Activated T-helper 1 cell treated with anti-CD3 and anti-CD28 coated beads, Interleukin-12 subunit alpha, Interleukin-12 subunit beta, Interleukin-2, Interleukin-4 antibody, amounts not matched to agents 30 ng/mL and 10 ng/mL and 1 ng/mL, durations not matched to agents 14 hours and 24 hours and 36 hours (primary cell): ENCODE data around the gene TGIF1. TPM values are rescaled to one million over a fixed set of nuclear protein-coding genes. Genes with fewer than 3 reads are reported as not detected.
"Not testable (repeated sequence)": the region's sequence is repeated elsewhere in the genome, so short reads cannot be mapped to it uniquely, and the experiment has no call there.

ENCODE experiments used
- DNase-seq: peaks from one replicate; pipeline ENCODE4 v3.0.0; 2021; ENCODE audit warnings: low spot score
- H3K27ac Mint-ChIP-seq: one replicate; pipeline ENCODE4 v1.8.0; 2021; ENCODE audit warnings: mild to moderate bottlenecking, mixed read lengths
- H3K27me3 Mint-ChIP-seq: one replicate; pipeline ENCODE4 v1.8.0; 2022; ENCODE audit warnings: mild to moderate bottlenecking, moderate library complexity, mixed read lengths; ENCODE audit not compliant: insufficient read depth
- H3K36me3 Mint-ChIP-seq: one replicate; pipeline ENCODE4 v1.8.0; 2021; ENCODE audit warnings: low read depth, mixed read lengths
- H3K4me1 Mint-ChIP-seq: one replicate; pipeline ENCODE4 v1.8.0; 2021; ENCODE audit warnings: low read depth, mixed read lengths
- H3K4me3 Mint-ChIP-seq: one replicate; pipeline ENCODE4 v1.8.0; 2021; ENCODE audit warnings: mild to moderate bottlenecking, moderate library complexity, mixed read lengths
- H3K9me3 Mint-ChIP-seq: one replicate; pipeline ENCODE4 v1.8.0; 2021; ENCODE audit warnings: mixed read lengths
- intact Hi-C: fragments of 100-400 bp; cut with micrococcal nuclease; formaldehyde crosslinking; loops from one replicate; pipeline ENCODE4 v1.15.1; 2024
- total RNA-seq: library from RNA; stranded (reverse); gene quantifications from 2 replicates; pipeline ENCODE4 v1.2.3, GENCODE V29; 2022

TGIF1 gene
- total RNA-seq = 47.7 and 52.1 TPM in 2 replicates

GRCh38 chr18:3450012-3450798 lies at the start of gene TGIF1:
TGIF1 (plus strand) TSS chr18:3450172; CDS start chr18:3450490, 318 bp downstream.
- peaks cover 10% of the 10 kb centered on the region for H3K36me3 Mint-ChIP-seq
- peak within 1 kb of the TSS; percentile 100 for H3K27ac Mint-ChIP-seq
- peaks cover 64% of the 10 kb centered on the region for H3K4me1 Mint-ChIP-seq
- H3K4me3 Mint-ChIP-seq = peak within 1 kb of the TSS; percentile 97
- H3K9me3 Mint-ChIP-seq = no peaks in the 10 kb centered on the region
- H3K27me3 Mint-ChIP-seq = peaks cover 2% of the 10 kb centered on the region
- intact Hi-C loops = loop anchor here (5.0 to 10.0 kb wide), 4 partner anchors 455 to 875 kb away; partner anchors contain the start of genes METTL4, NDC80 and SMCHD1
- peak; percentile 53 for DNase-seq

- Mint-ChIP-seq H3K4me3 (no peak overlapping the region), H3K36me3 (peaks cover 2% of the 10 kb centered on the region)
Measured at GRCh38 chr18:3400567-3401296, 49.2 kb upstream of the TGIF1 start.

DNA sequence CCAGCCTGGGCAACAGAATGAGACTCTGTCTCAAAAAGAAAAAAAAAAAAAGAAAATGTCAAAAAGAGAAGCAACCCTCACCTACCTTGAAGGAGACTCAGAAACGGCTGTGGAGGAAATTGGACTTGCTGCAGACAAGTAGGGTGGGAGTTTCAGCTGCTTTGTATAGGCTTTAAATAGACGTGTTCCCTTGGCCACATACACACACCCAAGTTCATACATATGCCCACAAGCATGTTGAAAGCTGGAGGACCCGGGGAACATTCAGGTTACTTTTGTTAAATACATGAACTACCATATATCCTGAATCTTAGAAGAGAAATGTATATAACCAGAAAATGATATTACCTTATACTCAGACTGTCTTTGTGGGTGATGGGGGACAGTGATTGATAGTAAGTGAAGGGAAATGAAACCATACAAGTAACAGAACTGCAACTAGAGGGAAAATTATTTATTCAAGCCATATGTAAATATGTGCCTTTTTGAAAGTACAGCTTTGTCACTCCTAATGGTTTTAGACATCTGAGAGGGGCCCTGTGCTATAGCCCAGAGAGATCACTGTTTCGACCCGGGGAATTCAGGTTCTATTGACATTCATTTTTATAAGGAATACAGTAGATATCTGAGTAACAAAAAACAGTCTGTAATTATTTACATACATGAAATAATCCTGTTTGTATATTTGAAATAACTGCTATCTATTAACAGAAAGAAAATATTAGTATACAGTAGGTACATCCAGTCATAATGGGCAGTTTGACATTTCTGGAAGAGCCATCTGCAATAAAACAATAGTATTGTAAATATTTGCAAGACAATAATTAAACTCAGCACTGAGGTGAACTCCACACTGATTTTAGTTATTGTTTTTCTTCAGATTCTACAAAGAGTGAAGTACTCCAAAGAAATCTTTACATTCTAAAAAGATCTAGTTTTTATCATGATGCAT lies 48.0 kb upstream of the TGIF1 start:
- intact Hi-C loops = no loop called here
- Mint-ChIP-seq H3K4me3 (no peak overlapping the region), H3K36me3 (peaks cover 1% of the 10 kb centered on the region), H3K4me1 (peaks cover 4% of the 10 kb centered on the region), H3K9me3 (peaks cover 6% of the 10 kb centered on the region), H3K27ac (no peak overlapping the region), H3K27me3 (no peaks in the 10 kb centered on the region)
- DNase-seq = no peak

More at GRCh38 chr18:3400567-3401296, 49.2 kb upstream of the TGIF1 start:
- Mint-ChIP-seq H3K9me3 (peaks cover 6% of the 10 kb centered on the region), H3K27me3 (peaks cover 2% of the 10 kb centered on the region), H3K27ac (no peak overlapping the region), H3K4me1 (no peaks in the 10 kb centered on the region)
- intact Hi-C loops = no loop called here
- DNase-seq = no peak

DNA sequence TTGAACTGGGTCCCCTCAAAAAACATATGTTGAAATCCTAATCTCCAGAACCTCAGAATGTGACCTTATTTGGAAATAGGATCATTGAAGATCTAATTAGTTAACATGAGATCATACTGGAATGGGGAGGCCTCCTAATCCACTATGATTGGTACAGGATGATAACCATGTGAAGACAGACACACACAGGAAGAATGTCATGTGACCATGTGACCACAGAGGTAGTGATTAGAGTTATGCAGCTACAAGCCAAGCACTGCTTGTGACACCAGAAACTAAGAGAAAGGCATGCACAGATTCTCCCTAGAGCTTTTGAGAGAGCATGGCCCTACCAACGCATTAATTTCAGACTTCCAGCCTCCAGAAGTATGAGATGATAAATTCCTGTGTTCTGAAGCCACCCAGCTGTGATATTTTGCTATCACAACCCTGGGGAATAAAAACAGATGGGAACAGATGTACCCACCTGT lies 47.0 kb upstream of the TGIF1 start:
- Mint-ChIP-seq H3K4me3 (no peak overlapping the region), H3K27ac (no peak overlapping the region), H3K9me3 (no peaks in the 10 kb centered on the region), H3K27me3 (no peaks in the 10 kb centered on the region), H3K36me3 (no peaks in the 10 kb centered on the region), H3K4me1 (peaks cover 4% of the 10 kb centered on the region)
- DNase-seq = no peak
- intact Hi-C loops = no loop called here

- no peaks in the 10 kb centered on the region for H3K36me3 Mint-ChIP-seq
- H3K27me3 Mint-ChIP-seq = no peaks in the 10 kb centered on the region
- no peak overlapping the region for H3K27ac Mint-ChIP-seq
- intact Hi-C loops = no loop called here
- H3K4me3 Mint-ChIP-seq = no peak overlapping the region
- H3K4me1 Mint-ChIP-seq = peaks cover 4% of the 10 kb centered on the region
- DNase-seq = no peak
- no peaks in the 10 kb centered on the region for H3K9me3 Mint-ChIP-seq
Measured at GRCh38 chr18:3405713-3406112, 44.3 kb upstream of the TGIF1 start.

GRCh38 chr18:3408107-3408506 lies 41.9 kb upstream of the TGIF1 start:
- Mint-ChIP-seq H3K27me3 (no peaks in the 10 kb centered on the region), H3K27ac (no peak overlapping the region), H3K4me3 (no peak overlapping the region), H3K9me3 (no peaks in the 10 kb centered on the region), H3K36me3 (no peaks in the 10 kb centered on the region), H3K4me1 (peaks cover 13% of the 10 kb centered on the region)
- DNase-seq = no peak
- intact Hi-C loops = no loop called here

DNA sequence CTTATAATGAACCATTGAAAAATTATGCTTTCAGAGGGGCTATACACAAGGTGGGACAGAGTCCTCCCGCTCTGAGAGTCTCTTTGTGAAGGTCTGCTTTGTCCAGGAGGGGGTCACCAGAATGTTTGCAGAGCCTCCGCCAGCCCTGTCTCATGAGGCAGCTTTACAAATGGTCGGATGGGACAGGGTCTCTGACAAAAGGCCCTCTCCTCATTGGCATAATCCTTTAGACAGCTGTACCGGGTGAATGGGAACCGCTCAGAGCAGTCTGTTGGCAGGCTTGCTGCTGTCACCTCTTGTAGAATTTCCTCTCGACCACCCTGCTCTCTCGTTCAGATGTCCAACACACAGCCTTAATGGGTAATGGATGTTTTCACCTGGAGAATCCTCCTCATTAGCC lies 40.2 kb upstream of the TGIF1 start:
- DNase-seq = no peak
- H3K4me1 Mint-ChIP-seq = peaks cover 13% of the 10 kb centered on the region
- intact Hi-C loops = no loop called here
- H3K9me3 Mint-ChIP-seq = no peaks in the 10 kb centered on the region
- no peaks in the 10 kb centered on the region for H3K27me3 Mint-ChIP-seq
- H3K36me3 Mint-ChIP-seq = no peaks in the 10 kb centered on the region
- H3K27ac Mint-ChIP-seq = no peak overlapping the region
- H3K4me3 Mint-ChIP-seq = no peak overlapping the region

DNA sequence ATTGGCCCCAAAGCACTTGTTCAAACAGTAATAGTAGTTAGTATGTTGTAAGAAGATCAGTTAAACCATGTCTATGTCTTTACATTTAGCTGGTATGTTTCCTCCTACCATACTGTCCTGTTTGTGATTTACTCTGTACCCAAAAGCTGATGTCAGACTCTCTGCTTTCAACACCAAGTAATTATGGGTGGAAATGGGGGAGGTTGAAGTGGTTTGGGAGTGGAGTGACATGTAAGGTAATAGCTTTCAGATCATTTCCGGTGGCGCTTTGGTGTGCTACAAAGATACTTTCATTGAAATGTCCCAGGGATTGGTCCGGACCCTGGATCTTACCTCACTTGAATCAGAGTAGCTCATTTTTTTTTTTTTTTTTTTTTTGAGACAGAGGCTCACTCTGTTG lies 39.7 kb upstream of the TGIF1 start:
- Mint-ChIP-seq H3K4me3 (no peak overlapping the region), H3K36me3 (no peaks in the 10 kb centered on the region), H3K27me3 (no peaks in the 10 kb centered on the region), H3K27ac (no peak overlapping the region), H3K9me3 (no peaks in the 10 kb centered on the region), H3K4me1 (peaks cover 13% of the 10 kb centered on the region)
- intact Hi-C loops = no loop called here
- no peak for DNase-seq

DNA sequence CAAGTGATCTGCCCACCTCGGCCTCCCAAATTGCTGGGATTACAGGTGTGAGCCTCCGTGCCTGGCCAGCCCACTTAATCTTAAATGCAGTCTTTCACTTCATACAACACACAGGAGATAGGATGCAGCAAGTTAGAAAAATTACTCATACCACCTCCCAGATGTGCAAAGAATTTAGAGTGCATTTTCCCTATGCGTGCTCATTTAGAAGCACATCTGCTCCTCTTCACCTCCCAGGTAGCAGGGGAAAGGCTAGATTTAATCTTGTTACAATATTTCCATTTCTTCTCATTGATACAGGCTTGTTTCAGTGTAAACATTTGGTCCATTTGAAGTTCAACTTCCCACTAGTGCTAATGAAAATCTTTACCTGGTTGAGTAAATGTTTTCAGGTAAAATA lies 39.1 kb upstream of the TGIF1 start:
- intact Hi-C loops, H3K4me3 Mint-ChIP-seq, H3K36me3 Mint-ChIP-seq, DNase-seq, H3K9me3 Mint-ChIP-seq, H3K27ac Mint-ChIP-seq, H3K27me3 Mint-ChIP-seq: not testable (repeated sequence)
- H3K4me1 Mint-ChIP-seq = peaks cover 12% of the 10 kb centered on the region

DNA sequence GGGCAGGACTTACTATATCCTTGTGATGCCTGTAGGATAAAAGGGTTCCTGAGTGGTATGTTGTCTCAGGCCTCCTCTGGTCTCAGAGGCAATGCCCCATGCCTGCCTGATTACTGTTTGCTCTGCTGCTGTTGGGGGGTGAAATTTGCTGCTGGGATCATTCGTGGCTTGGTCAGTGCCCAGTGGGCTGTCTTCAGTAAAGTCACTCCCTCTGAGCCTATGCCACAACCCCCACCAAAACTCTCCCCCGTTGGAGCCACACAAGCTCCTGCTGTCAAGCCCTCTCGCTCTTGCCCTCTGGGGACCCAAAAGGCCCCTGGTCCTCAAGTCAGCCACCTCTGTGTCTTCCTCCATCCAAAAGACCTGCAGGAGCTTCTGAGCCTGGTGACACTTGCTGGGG lies 38.6 kb upstream of the TGIF1 start:
- intact Hi-C loops = no loop called here
- H3K4me3 Mint-ChIP-seq = no peak overlapping the region

GRCh38 chr18:3411854-3412268 lies 38.1 kb upstream of the TGIF1 start:
- Mint-ChIP-seq H3K36me3 (no peaks in the 10 kb centered on the region), H3K9me3 (no peaks in the 10 kb centered on the region), H3K4me3 (peak overlapping the region; percentile 5), H3K4me1 (peaks cover 10% of the 10 kb centered on the region), H3K27me3 (no peaks in the 10 kb centered on the region), H3K27ac (no peak overlapping the region)
- intact Hi-C loops = loop anchor here (2.0 kb wide), 1 partner anchor 35 kb away; no protein-coding TSS in a partner anchor
- DNase-seq = no peak

More for the DNA sequence above, 38.6 kb upstream of the TGIF1 start:
- H3K36me3 Mint-ChIP-seq = no peaks in the 10 kb centered on the region
- DNase-seq = no peak
- no peaks in the 10 kb centered on the region for H3K27me3 Mint-ChIP-seq
- H3K4me1 Mint-ChIP-seq = peaks cover 10% of the 10 kb centered on the region
- H3K27ac Mint-ChIP-seq = no peak overlapping the region
- no peaks in the 10 kb centered on the region for H3K9me3 Mint-ChIP-seq

- intact Hi-C loops = loop anchor here (2.0 kb wide), 1 partner anchor 34 kb away; no protein-coding TSS in a partner anchor
- not testable (repeated sequence) for H3K27ac Mint-ChIP-seq, H3K27me3 Mint-ChIP-seq, H3K36me3 Mint-ChIP-seq, H3K4me3 Mint-ChIP-seq, DNase-seq, H3K4me1 Mint-ChIP-seq, H3K9me3 Mint-ChIP-seq
Measured at GRCh38 chr18:3412528-3412927, 37.4 kb upstream of the TGIF1 start.
